B cell (primary cell): ENCODE measurements around the gene TAF1C. TPM values are rescaled to one million over a fixed set of nuclear protein-coding genes. Genes with fewer than 3 reads are reported as not detected.

ENCODE experiments used
- ATAC-seq: fragments of 200-7000 bp; cut with Tn5 transposase; one replicate; pipeline ENCODE4 v1.10.0; 2021; ENCODE audit warnings: low read depth, mild to moderate bottlenecking, moderate number of reproducible peaks, moderate library complexity
- CTCF ChIA-PET: fragments of 350-600 bp; sonication (Branson Sonifier 250); formaldehyde crosslinking; loops from one replicate; lab custom pipeline; 2021; ENCODE audit warnings: antibody characterized with exemption, inconsistent platforms; lab: Charles Lee
- POLR2A ChIA-PET: fragments of 350-600 bp; sonication (Branson Sonifier 250); formaldehyde crosslinking; loops from one replicate; lab custom pipeline; 2021; ENCODE audit warnings: antibody characterized with exemption; lab: Charles Lee
- DNase-seq: peaks from one replicate; pipeline ENCODE4 v3.0.0; 2013
- H2AFZ ChIP-seq: 2 replicates; pipeline ENCODE4 v1.6.1; 2012; ENCODE audit warnings: mild to moderate bottlenecking, low read depth, low read length; ENCODE audit not compliant: insufficient read depth, poor library complexity, severe bottlenecking
- H3K27ac ChIP-seq, 2 donors: 1 replicate in 1 of 2; 2 replicates in 1 of 2; pipeline ENCODE4 v1.5.1; 2012 to 2013; ENCODE audit warnings: low read length in 2 of 2, mild to moderate bottlenecking in 2 of 2, moderate library complexity in 1 of 2
- H3K27me3 ChIP-seq, 4 experiments: fragments of 200-600 bp in 1 of 4; sonication (generic) in 1 of 4; replicated peaks in 1 of 4; 1 replicate in 2 of 4; 2 replicates in 2 of 4; pipeline versions ENCODE4 v1.6.1 to v1.7.0; 2013 to 2016; ENCODE audit warnings: low read length in 3 of 4, mild to moderate bottlenecking in 2 of 4, mixed read lengths in 1 of 4, moderate library complexity in 1 of 4; ENCODE audit not compliant: insufficient read depth in 4 of 4, control insufficient read depth in 3 of 4; ENCODE audit errors: control extremely low read depth in 1 of 4
- H3K36me3 ChIP-seq, 2 experiments: replicated peaks in 1 of 2; 1 replicate in 1 of 2; 2 replicates in 1 of 2; pipeline versions ENCODE4 v1.6.1 to v1.7.1; 2013; ENCODE audit warnings: low read length in 1 of 2; ENCODE audit not compliant: insufficient read depth in 2 of 2, control insufficient read depth in 1 of 2; ENCODE audit errors: control extremely low read depth in 1 of 2, extremely low read depth in 1 of 2
- H3K4me1 ChIP-seq, 2 donors: fragments of 200-600 bp in 1 of 2; sonication (generic) in 1 of 2; 1 replicate in 1 of 2; 2 replicates in 1 of 2; pipeline versions ENCODE4 v1.5.1 to v1.6.1; 2013 to 2017; ENCODE audit warnings: low read length in 2 of 2; ENCODE audit not compliant: control insufficient read depth in 2 of 2, insufficient read depth in 2 of 2
- H3K4me2 ChIP-seq: replicated peaks from 2 replicates; pipeline ENCODE3; 2012; ENCODE audit warnings: mild to moderate bottlenecking, low read depth, low read length; ENCODE audit not compliant: poor library complexity, severe bottlenecking
- H3K4me3 ChIP-seq, 5 experiments: fragments of 200-600 bp in 1 of 5; sonication (generic) in 1 of 5; 1 replicate in 3 of 5; 2 replicates in 2 of 5; pipeline versions ENCODE4 v1.5.1 to v1.7.0; 2011 to 2016; ENCODE audit warnings: low read length in 4 of 5, mild to moderate bottlenecking in 4 of 5, low read depth in 2 of 5, control low read depth in 1 of 5, moderate library complexity in 1 of 5; ENCODE audit not compliant: insufficient read depth in 1 of 5; ENCODE audit errors: control extremely low read depth in 1 of 5, extremely low read depth in 1 of 5
- H3K79me2 ChIP-seq: fragments of 200-600 bp; sonication (generic); one replicate; pipeline ENCODE4 v1.6.0; 2016; ENCODE audit warnings: low read length; ENCODE audit not compliant: control insufficient read depth, insufficient read depth
- H3K9ac ChIP-seq: fragments of 200-600 bp; sonication (generic); 2 replicates; pipeline ENCODE4 v1.6.1; 2017; ENCODE audit warnings: mild to moderate bottlenecking, low read length, moderate library complexity
- H3K9me3 ChIP-seq, 3 donors: one replicate each; pipeline versions ENCODE4 v1.6.1 to v1.7.1; 2013; ENCODE audit warnings: low read length in 2 of 3; ENCODE audit not compliant: control insufficient read depth in 2 of 3, insufficient read depth in 1 of 3; ENCODE audit errors: control extremely low read depth in 1 of 3
- H4K20me1 ChIP-seq: 2 replicates; pipeline ENCODE4 v1.6.0; 2012; ENCODE audit warnings: mild to moderate bottlenecking, low read length; ENCODE audit not compliant: insufficient read depth, control insufficient read depth, poor library complexity, severe bottlenecking
- H3K27ac Mint-ChIP-seq: one replicate; pipeline ENCODE4 v1.8.0; 2021; ENCODE audit warnings: mixed read lengths
- H3K27me3 Mint-ChIP-seq: one replicate; pipeline ENCODE4 v1.8.0; 2021; ENCODE audit warnings: mixed read lengths
- H3K4me1 Mint-ChIP-seq: one replicate; pipeline ENCODE4 v1.8.0; 2021; ENCODE audit warnings: mixed read lengths
- H3K4me3 Mint-ChIP-seq: one replicate; pipeline ENCODE4 v1.8.0; 2021; ENCODE audit warnings: mixed read lengths
- H3K9me3 Mint-ChIP-seq: one replicate; pipeline ENCODE4 v1.8.0; 2022; ENCODE audit warnings: mixed read lengths; ENCODE audit not compliant: insufficient read depth
- CTCF ChIP-seq: fragments of 200-600 bp; IDR thresholded peaks from one replicate; pipeline ENCODE4 v1.8.0; 2022; ENCODE audit warnings: antibody characterized with exemption, mild to moderate bottlenecking
- EZH2 ChIP-seq: IDR thresholded peaks from 2 replicates; pipeline ENCODE4 v1.6.1; 2012; ENCODE audit warnings: borderline replicate concordance, low read depth, mild to moderate bottlenecking, moderate library complexity, low read length; ENCODE audit not compliant: insufficient read depth, poor library complexity, severe bottlenecking
- whole genome bisulfite sequencing: methylation state at CpG from one replicate; pipeline ENCODE4 v1.1.5; 2013; ENCODE audit warnings: missing lambda C conversion rate; ENCODE audit not compliant: insufficient coverage; 5-methylcytosine and 5-hydroxymethylcytosine counted together
- intact Hi-C: fragments of 100-400 bp; cut with micrococcal nuclease; formaldehyde crosslinking; loops from one replicate; pipeline ENCODE4 v1.10.0; 2022
- polyA plus RNA-seq: library from polyadenylated mRNA; depleted of rRNA; stranded (reverse); fragments of >200 nt; gene quantifications from 2 replicates; pipeline ENCODE4 v1.2.3, GENCODE V29; 2012
- total RNA-seq, 2 donors: library from RNA; stranded (reverse); fragments of 120-200 nt in 1 of 2; gene quantifications; 1 replicate in 1 of 2; 2 replicates in 1 of 2; pipeline versions ENCODE4 v1.2.3 to v1.2.4, GENCODE V29; 2013 to 2022

TAF1C gene
- total and polyA plus RNA-seq, 2 donors (not counting 1 experiment from before 2014, with no cell fraction given): 115 to 125 TPM

GRCh38 chr16:84181144-84181915, 5.5 kb downstream of the TAF1C start:
- DNase-seq (peak; percentile 3), ATAC-seq (no peak)
- H3K4me1 ChIP-seq: peaks cover 6 to 7% of the 10 kb centered on the region in 2 donors
- 95% methylated on average over 39 of the region's 41 CpGs for WGBS
- no peak overlapping the region for H3K4me3 ChIP-seq
- H2AFZ ChIP-seq: no peak overlapping the region
- H3K27me3 Mint-ChIP-seq: no peaks in the 10 kb centered on the region
- ChIA-PET CTCF (no interaction called here), POLR2A (no interaction called here)
- no peak overlapping the region for H3K9ac ChIP-seq
- H3K4me1 Mint-ChIP-seq: peaks cover 16% of the 10 kb centered on the region
- H3K27me3 ChIP-seq: no peaks in the 10 kb centered on the region
- peaks cover 0 to 68% of the 10 kb centered on the region in 2 experiments for H3K36me3 ChIP-seq
- peaks cover 8% of the 10 kb centered on the region for H4K20me1 ChIP-seq
- H3K27ac Mint-ChIP-seq: no peak overlapping the region
- no peak overlapping the region for H3K4me3 Mint-ChIP-seq
- H3K27ac ChIP-seq: no peak overlapping the region
- intact Hi-C loops: loop anchor here (10.0 kb wide), 1 partner anchor 323 kb away; the partner anchor contains the start of gene MEAK7
- H3K9me3 Mint-ChIP-seq: no peaks in the 10 kb centered on the region
- no peak overlapping the region for H3K4me2 ChIP-seq
- TF ChIP-seq EZH2: no peak
- no peak for TF ChIP-seq CTCF
- H3K9me3 ChIP-seq: no peaks in the 10 kb centered on the region
- H3K79me2 ChIP-seq: peaks cover 31% of the 10 kb centered on the region

- Mint-ChIP-seq H3K27me3 (no peaks in the 10 kb centered on the region), H3K4me1 (peaks cover 9% of the 10 kb centered on the region), H3K9me3 (no peaks in the 10 kb centered on the region), H3K27ac (no peak overlapping the region), H3K4me3 (no peak overlapping the region)
- Histone ChIP-seq H3K9me3 (no peaks in the 10 kb centered on the region), H3K36me3 (peaks cover 0 to 68% of the 10 kb centered on the region in 2 experiments), H4K20me1 (peaks cover 8% of the 10 kb centered on the region), H3K27me3 (no peaks in the 10 kb centered on the region), H3K9ac (no peak overlapping the region), H2AFZ (no peak overlapping the region), H3K27ac (no peak overlapping the region), H3K4me1 (no peaks in the 10 kb centered on the region), H3K4me2 (no peak overlapping the region), H3K4me3 (no peak overlapping the region), H3K79me2 (peaks cover 24% of the 10 kb centered on the region)
- no peak for DNase-seq
- 91% methylated on average over 14 of the region's 21 CpGs for WGBS
- TF ChIP-seq CTCF (no peak), EZH2 (no peak)
- no peak for ATAC-seq
- intact Hi-C loops: loop anchor here (10.0 kb wide), 1 partner anchor 324 kb away; the partner anchor contains the start of gene MEAK7
- ChIA-PET POLR2A (no interaction called here), CTCF (no interaction called here)
Measured at GRCh38 chr16:84180519-84181140, 6.2 kb downstream of the TAF1C start.
